Measurements from ENCODE around the gene CACNA2D2. TPM values are rescaled to one million over a fixed set of nuclear protein-coding genes. Genes with fewer than 3 reads are reported as not detected.

CACNA2D2 gene
- polyA plus RNA-seq, 4 donors, result 14.9 to 18.1 (median 15.2) TPM

DNA sequence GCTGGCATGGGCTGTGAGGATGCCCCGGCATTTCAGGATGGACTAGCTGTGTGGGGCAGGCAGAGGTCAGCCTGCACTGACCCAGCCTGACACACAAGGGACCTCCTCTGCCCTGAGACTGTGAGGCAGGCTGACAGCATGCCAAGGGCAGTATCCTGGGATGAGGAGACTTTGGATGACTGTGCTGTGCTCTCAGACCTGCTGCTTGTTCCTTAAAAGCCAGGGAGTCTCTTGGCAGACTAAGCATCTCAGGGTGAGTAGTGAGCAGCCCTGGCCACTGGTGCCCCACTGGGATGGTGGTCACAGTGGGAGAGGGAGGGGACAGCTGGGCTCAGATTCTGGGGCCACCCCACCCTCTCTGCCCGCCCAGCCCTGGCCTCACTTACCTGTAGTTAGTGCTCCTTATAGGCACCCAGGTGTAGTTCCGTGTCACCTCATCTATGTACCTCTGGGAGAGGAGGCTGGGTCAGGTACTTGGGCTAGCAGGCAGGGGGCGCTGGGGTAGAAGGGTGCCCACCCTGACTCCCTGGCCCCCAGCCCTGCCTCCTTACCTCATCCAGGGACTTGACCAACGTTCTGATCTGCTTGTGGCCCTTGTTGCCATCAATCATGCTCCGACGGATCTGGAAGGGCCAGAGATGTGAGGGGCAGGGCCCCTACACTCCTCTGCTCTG, 128.0 kb downstream of the CACNA2D2 start:
- no peak for DNase-seq (ENCODE audit: low read depth in 4 of 4, low spot score in 3 of 4)

DNA sequence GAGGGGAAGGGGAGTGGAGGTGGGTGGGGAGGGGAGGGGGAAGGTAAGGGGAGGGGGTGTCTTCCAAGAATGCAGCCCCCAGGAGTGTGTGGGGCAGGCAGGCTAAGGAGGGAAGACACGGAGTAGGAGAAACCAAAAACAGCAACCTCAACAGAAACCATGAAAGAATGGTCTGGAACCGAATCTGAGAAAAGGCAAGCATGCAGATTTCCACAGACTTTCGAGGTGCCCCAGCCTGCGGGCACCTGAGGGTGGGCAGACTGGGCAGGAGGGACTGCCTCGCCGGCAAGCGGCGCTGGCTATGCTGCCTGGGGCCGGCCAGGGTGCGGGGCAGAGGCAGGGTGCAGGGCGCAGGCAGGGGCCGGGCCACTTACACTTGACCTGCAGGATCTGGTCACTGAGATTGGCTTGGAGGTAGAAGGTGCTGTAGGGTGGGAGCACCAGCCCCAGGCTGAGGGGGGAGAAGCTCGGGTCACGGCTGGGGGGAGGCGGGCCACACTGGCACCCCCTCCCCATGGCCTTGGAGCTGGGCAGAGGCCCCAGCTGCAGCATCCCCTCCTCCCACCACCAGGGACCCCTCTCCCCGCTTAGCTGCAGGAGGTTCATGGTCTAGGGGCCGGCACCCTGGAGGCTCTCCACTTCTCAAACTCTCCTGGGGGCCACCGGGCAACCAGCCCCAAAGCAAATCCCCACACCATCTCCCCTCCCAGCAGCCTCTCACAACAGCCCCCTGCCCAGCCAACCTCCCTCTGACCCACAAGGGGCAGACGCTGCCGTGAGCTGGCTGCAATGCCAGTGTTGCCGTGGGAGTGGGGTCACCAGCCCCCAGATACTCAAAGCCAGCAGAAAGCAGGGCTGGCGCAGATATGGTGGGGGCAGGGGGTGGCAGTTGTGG, 128.8 kb downstream of the CACNA2D2 start:
- DNase-seq (ENCODE audit: low read depth in 4 of 4, low spot score in 3 of 4), result no peak

DNA sequence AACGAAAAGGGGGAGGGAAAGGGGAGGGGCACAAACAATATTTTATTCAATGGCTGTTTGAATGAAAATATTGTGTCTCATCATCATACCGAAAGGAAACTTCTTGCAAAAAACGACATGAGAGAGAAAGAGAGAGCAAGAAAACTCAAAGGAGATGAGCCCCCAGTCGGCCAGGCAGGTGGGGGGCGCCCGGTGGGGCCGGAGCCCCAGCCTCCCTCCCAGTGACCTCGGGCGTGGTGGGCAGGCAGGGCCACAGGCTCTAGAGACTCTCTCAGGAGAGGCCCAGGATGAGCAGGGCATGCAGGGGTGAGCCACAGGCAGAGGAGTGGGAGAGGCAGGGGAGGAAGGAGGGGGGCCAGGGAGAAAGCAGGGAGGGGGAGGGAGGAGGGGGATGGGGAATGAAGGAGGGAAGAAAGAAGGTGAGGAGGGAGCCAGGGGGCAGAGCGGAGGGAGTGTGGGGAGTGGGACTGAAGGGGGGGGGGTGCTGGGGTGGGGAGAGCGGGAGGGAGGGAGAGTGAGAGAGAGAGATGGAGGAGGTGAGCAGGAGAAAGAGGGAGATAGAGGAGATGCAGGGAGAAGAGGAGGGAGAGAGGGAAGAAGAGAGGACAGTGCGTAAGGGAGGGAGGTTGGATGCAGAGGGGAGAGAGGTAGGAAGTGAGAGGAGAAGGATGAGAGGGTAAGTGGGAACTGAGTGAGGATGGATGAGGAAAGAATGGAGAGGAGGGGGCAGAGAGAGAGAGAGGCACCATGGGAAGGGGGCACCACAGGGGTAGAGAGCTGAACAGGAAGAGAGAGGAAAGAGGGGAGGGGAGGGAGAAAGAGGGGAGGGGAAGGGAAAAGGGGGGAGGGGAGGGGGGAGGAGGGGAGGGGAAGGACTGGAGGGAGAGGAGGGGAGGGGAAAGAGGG, 130.0 kb downstream of the CACNA2D2 start:
- DNase-seq (ENCODE audit: low read depth in 4 of 4, low spot score in 3 of 4), result no peak

DNA sequence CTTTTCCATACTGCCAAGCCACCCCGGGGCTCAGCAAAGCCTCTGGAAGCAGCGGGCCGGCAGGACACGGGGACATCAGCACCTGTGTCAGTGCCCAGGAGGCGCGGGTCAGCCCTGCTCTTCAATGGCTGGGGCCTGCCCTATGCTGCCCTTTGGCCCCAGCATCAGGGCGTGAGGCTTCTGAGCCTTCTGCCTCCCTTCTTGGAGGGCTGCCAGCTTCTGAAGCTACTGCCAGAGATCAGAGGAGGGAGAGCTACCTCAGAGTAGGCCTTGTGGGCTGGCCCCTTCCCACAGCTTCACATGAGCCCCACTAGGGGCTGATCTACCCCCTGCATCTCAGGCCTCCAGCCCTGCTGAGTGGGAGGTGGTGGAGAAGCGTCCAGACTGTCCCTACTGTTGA, 131.1 kb downstream of the CACNA2D2 start:
- no peak for DNase-seq (ENCODE audit: low read depth in 4 of 4, low spot score in 3 of 4)

DNA sequence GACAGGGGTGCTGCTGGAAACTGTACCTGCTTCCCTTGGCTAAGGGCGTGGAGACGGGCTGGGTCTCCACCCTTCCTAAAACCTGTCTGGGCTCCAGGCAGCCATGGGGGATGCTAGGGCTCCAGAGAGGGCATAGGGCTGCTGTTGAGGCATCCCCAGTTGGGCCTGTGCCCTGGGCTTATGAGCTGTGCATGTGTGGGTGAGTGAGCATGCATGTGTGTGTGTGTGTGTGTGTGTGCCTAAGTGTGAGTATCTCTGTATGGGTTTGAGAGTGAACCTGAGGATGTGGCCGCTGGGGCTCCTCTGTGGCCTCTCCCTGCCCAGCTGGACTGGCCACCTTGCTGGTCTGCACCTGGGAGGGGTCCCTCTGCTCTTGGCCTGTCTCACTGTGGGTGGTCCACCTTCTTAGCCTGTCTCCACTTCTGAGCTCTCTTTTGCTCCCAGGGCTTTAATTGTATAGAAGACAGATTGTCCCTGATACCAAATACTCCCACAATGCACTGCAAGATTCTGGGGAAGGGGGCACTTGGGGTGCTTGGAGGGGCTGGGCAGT, 132.2 kb downstream of the CACNA2D2 start:
- no peak for DNase-seq (ENCODE audit: low read depth in 4 of 4, low spot score in 3 of 4)

DNA sequence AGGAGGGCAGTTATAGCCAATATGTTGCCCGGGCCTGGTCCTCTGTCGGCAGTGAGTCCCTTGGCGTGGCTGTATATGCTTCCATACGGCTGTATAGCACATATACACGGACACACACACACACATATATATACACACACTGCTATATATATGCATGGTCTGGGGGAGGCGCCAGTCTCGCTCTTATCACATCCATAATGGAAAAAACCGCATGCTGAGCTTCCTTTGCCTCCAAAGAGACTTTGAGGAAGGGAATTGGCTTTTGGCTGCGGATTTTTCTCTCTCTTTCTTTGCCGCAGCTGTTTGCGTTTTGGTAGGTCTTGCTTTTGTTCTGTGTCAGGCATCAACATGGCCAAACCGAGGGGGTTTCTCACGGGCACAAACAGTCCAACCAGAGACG, 132.8 kb downstream of the CACNA2D2 start:
- DNase-seq (ENCODE audit: low read depth in 4 of 4, low spot score in 3 of 4), result no peak

DNA sequence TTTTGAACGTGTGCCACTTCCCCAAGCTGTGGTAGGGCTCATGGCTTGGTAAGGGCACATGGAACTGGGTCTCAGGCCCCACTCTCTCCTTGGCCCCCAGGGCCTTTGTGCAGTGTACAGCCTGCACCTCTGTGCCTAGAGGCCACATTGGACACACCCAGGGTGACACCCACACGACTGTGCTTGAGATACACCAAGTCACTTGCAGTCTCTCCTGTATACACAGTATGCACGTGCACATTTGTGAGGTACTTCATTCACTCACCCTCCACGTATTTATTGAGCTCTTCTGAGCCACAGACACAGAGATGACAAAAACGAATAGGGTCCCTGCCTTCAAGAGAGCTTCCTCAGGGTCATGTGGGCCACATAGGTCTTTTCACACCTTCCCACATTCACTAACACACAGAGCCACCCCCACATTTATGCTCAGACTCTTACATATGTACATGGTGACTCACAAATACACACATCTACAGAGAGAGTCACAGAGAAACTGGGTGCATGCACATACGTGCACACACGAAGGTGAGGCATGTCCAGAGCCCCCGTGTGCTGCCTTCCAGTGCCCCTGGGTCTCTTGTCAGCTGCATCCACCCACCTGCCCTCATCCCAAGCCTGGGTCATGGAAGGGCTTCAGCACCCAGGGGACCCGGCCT, 134.3 kb downstream of the CACNA2D2 start:
- DNase-seq (ENCODE audit: low read depth in 4 of 4, low spot score in 3 of 4), result no peak

DNA sequence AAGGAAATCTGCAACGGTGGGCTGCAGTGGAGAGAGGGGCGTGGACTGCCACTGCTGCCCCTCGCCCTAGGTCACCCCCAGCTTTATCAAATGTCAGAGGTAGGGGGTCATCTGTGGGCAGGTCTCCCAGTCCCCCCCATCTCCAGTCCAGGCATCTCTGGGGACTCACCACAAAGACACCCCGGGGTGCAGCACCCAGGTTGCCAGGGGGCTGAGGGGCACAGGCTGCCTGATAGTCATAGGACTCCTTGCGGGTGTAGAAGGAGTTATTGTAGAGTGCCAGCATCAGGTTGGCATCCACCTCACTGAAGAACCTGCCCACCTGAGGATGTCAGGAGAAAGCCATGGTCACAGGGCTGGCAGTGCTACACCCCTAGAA, 137.6 kb downstream of the CACNA2D2 start:
- DNase-seq (ENCODE audit: low read depth in 4 of 4, low spot score in 3 of 4), result no peak

DNA sequence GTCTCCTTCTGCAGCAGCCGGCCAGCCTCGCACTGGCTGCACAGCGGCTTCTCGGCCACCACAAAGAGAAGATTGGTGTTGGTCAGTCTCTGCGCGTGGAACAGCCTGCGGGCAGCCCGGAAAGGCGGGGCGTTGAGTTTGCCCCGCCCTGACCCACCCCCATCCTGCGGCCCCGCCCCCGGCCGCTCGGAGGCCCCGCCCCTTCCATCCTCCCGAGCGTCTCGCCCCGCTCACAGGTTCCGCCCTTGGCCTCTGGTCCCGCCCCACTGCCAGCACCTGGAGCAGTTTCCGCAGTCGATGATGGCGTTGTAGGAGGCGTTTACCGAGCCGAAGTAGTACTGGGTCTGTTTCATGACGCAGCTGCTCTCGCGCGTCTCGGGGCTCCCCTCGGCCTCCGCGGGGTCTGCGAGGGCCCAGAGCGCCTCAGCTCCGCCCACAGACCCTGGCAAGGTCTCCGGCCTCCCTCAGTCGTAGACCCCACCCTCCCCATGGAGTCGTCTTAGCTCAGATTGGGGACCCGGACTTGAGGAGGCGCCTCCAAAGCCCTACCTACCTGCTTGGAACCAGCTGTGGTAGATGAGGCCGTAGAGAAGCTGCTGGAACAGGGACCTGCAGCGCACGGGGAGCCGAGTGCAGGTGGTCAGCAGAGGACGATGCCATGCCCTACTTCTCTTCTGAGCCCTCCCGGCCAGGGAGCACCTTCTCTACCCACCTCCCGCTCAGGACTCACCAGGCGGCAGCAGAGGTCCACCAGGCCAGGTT, 138.2 kb downstream of the CACNA2D2 start:
- DNase-seq (ENCODE audit: low read depth in 4 of 4, low spot score in 3 of 4), result no peak

DNA sequence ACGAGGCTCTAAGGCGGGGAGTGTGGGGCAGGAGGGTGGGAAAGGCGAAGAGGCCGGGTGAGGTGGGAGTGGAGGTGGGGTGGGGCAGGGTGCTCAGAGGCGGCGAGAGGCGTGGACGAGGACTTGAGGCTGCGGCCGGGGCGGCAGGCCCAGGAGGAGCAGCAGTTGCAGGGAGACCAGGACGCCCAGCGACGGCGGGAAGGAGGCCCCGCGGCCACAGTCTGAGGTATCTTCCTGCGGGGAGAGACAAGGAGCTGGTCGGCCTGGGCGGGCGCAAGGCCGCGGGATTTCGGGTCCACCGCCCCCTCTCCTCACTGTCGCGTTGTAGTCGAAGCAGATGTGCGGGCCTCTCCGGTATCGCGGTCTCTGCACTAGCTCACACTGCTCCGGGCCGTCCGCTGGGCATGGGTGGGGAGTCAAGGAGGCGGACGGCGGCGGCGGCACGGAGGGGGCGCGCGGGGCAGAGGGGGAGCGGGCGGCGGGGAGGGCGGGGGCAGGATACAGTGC, 138.8 kb downstream of the CACNA2D2 start:
- DNase-seq (ENCODE audit: low read depth in 4 of 4, low spot score in 3 of 4), result no peak

DNA sequence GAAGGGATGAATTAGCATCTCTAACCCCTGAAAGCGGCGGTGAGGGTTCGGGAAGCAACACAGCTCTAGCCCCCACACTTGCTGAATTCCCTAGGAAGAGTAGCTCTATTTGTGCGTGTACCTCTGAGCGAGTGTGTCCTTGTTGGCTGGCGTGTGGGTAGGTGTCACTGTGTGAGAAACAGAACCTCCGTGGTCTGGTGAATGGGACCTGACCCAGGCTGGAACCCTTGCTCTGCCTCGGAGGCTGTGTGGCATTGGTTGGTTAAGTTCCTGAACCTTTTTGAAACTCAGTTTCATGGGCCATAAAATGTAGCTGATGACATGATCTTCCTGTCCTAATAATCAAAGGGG, 143.7 kb downstream of the CACNA2D2 start:
- no peak for DNase-seq (ENCODE audit: low read depth in 4 of 4, low spot score in 3 of 4)

DNA sequence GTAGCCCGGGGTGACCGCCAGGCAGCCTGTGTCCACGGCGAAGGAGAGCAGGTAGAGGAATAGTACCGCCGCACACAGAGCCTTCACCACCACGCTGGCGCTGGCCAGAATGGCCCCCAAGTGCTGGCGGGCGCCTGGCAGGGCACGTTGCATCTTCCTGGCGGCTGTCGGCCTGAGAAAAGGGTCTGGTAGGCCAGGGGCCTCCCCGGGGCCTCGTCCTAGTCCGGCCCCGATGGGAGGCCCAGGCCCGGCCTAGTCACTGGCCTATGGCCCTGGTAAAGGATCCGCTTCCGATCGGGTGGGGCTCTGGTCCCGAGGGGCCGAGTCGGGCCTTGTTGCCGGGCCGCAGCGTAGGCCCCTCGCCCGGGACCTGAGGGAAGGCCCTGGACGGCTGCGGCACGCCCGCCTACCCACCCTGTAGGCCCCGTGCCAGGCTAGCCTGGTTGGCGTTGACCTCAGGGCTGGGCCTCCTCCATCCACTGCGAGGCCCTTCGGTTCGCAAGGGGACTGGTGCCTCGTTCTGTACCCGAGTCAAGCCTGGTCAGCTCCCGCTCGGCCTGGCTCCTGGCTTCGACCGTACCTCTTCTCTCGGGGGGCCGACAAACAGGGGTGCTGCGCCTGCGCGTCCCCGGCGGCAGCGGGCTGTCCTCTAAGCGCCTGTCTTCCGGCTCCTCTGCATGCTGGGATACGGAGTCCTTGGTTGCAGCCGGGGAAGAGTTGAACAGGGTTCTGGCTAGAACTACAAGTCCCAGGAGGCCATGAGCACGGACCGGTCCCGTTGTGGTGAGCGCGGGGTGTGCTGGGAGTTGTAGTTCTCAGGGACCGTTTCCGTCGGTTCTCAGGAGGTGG, 144.3 kb downstream of the CACNA2D2 start, which contains the start of gene TMEM115:
Gene TMEM115, minus strand, starts transcription at position 611 of the 849 bp plus-strand sequence. Its CDS starts 458 bp downstream, at position 153.
- DNase-seq (ENCODE audit: low read depth in 4 of 4, low spot score in 3 of 4), result peak; percentile 83 to 97 (median 94)

DNA sequence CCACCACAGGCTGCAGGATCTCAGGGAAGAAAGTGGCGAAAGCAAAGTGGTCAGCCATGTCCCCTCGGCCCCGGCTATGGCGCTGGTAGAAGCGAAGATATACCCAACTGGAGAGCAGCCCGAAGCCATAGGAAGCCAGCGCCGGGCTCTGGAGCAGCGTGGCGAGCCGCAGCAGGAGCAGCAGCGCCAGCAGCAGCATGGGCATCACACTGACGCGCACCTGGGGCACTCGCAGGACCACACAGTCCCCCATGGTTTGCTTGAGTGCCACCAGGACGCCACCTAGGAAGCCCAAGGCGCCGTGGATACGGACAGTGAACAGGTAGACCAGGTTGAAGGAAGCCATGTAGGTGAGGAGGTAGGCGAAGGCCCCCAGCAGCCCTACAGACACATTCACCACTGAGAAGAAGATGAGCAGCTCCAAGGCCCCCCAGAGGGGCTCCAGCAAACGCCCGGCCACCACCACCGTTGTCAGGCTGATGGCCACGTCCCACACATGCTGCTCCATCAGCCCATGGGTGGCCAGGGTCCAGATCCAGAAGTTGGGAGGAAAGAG, 145.0 kb downstream of the CACNA2D2 start:
- no peak for DNase-seq (ENCODE audit: low read depth in 4 of 4, low spot score in 3 of 4)

DNA sequence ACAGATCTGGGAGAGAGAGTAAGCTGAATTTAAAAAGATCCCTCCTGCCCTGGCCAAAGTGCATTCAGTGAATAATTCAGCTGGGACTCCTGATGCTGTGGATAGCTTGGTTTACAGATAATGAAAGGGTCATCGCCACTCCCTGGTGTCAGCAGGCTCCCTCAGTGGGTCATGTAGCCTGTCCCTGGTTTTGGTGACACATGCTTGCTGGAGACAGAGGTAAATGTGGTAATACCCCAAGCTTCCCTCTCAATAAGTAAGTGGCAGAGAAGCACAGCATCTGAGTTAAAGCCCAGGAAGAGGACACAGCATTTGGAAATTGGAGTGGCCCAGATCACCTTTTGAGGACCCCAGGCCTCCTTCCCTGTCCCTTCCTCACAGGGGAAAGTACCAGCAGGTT, 146.0 kb downstream of the CACNA2D2 start:
- no peak for DNase-seq (ENCODE audit: low read depth in 4 of 4, low spot score in 3 of 4)

DNA sequence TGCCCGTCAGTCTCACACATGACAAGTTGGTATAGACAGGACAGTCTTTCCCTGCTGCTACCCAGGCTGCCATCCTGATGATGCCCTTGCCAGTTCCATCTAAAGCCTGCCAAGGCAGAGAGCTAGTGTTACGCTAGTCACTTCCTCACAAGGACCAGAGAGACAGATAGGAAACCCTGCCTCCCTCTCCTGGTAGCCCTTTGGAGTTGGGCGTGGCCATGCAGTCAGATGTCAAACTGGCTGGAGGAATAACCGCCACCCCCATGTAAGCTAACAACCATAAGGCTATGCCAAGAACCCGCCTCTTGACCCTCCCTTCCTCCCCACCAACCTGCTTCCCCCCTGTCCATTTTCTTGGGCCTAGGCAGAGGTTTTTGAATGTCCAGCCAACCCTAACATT, 146.9 kb downstream of the CACNA2D2 start:
- DNase-seq (ENCODE audit: low read depth in 4 of 4, low spot score in 3 of 4), result no peak

DNA sequence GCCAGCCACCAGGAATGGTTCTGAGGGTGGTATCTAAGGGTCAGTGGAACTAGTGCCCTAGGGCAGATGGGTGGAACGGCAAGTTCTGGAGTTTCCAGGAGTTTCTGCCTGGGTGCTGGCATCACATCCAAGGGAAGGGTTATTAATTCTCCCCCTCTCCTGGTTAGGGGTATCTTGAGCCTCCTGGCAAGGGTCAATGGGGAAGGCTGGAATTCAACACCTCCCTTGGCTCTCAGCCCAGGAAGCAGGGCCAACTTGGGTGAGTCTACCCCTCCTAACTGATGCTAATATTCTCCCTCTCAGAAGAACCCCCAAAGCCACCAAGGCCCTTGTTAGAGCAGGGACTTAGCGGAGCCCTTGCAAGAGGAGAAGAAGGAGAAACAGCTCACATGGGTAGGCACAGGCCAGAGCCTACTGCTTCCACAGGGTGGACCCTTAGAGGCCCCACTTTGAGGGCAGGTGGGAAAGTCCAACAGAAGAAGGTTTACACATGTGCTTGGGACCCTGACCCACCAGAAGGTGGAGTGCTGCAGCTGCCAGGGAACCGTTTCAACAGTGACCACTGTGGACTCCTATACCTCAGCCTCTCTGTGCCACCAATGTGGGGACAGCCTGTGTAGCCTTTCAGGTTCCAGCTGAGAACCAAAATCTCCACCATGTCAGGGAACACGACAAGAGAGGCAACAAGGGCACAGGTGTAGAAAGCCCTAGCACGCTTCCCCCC, 147.4 kb downstream of the CACNA2D2 start:
- no peak for DNase-seq (ENCODE audit: low read depth in 4 of 4, low spot score in 3 of 4)

DNA sequence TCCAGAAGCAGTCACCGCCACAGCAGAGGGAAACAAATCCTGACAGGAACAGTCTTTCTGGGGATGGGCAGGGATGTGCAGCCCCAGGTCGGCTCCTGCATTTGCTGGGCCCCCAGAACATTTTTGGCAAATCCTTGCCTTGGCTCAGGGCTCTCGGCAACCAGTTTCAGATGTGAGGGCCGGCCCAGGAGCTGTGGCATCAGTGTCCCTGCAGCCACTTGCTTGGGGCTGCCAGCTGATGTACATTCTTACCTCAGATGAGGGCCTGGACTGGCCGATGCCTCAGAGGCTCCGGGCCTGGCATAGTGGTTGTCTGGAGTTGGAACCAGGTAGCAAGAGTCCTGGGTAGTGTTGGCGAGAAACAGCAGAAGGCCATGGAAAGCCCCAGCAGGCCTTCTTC, 148.6 kb downstream of the CACNA2D2 start:
- no peak for DNase-seq (ENCODE audit: low read depth in 4 of 4, low spot score in 3 of 4)

All from right renal pelvis (tissue), 4 donors.